ENCODE data around the gene EXOC5.
"Not testable (repeated sequence)": the region's sequence is repeated elsewhere in the genome, so short reads cannot be mapped to it uniquely, and the experiment has no call there.

Gene EXOC5

GRCh38 chr14:57268161-57269069 is at the start of gene EXOC5, which contains the start of gene AP5M1:
EXOC5 (minus strand) TSS chr14:57268905; CDS start chr14:57268648, 257 bp downstream.
AP5M1 (plus strand) TSS chr14:57268971; CDS start chr14:57269315, 344 bp downstream.
- peak; percentile 83 for DNase-seq (ENCODE audit: low read depth)

- DNase-seq (ENCODE audit: low read depth) = peak; percentile 38
Observed at GRCh38 chr14:57317248-57317833, 48.6 kb upstream of the EXOC5 start.

- no peak for DNase-seq (ENCODE audit: low read depth)
Observed at GRCh38 chr14:57314396-57315089, 45.8 kb upstream of the EXOC5 start.

GRCh38 chr14:57302883-57303282 is 34.2 kb upstream of the EXOC5 start:
- no peak for DNase-seq (ENCODE audit: low read depth)

GRCh38 chr14:57299511-57299910 is 30.8 kb upstream of the EXOC5 start:
- DNase-seq (ENCODE audit: low read depth) = no peak

- no peak for DNase-seq (ENCODE audit: low read depth)
Observed at GRCh38 chr14:57297852-57298251, 29.1 kb upstream of the EXOC5 start.

- no peak for DNase-seq (ENCODE audit: low read depth)
Observed at GRCh38 chr14:57295239-57295638, 26.5 kb upstream of the EXOC5 start.

GRCh38 chr14:57293866-57294837 is 25.4 kb upstream of the EXOC5 start:
- DNase-seq (ENCODE audit: low read depth) = no peak

GRCh38 chr14:57291692-57292647 is 23.3 kb upstream of the EXOC5 start:
- no peak for DNase-seq (ENCODE audit: low read depth)

GRCh38 chr14:57290751-57291150 is 22.0 kb upstream of the EXOC5 start:
- no peak for DNase-seq (ENCODE audit: low read depth)

GRCh38 chr14:57287745-57288144 is 19.0 kb upstream of the EXOC5 start:
- no peak for DNase-seq (ENCODE audit: low read depth)

GRCh38 chr14:57277062-57277461 is 8.4 kb upstream of the EXOC5 start:
- DNase-seq (ENCODE audit: low read depth) = no peak

- no peak for DNase-seq (ENCODE audit: low read depth)
Observed at GRCh38 chr14:57275023-57275664, 6.4 kb upstream of the EXOC5 start.

- DNase-seq (ENCODE audit: low read depth) = no peak
Observed at GRCh38 chr14:57274551-57274950, 5.8 kb upstream of the EXOC5 start.

GRCh38 chr14:57273236-57273635 is 4.5 kb upstream of the EXOC5 start:
- DNase-seq (ENCODE audit: low read depth) = no peak

- no peak for DNase-seq (ENCODE audit: low read depth)
Observed at GRCh38 chr14:57266065-57266464, 2.6 kb downstream of the EXOC5 start.

GRCh38 chr14:57262117-57262516 is 6.6 kb downstream of the EXOC5 start:
- no peak for DNase-seq (ENCODE audit: low read depth)

- DNase-seq (ENCODE audit: low read depth) = no peak
Observed at GRCh38 chr14:57261604-57262003, 7.1 kb downstream of the EXOC5 start.

GRCh38 chr14:57259672-57260071 is 9.0 kb downstream of the EXOC5 start:
- no peak for DNase-seq (ENCODE audit: low read depth)

- not testable (repeated sequence) for DNase-seq (ENCODE audit: low read depth)
Observed at GRCh38 chr14:57258221-57258620, 10.5 kb downstream of the EXOC5 start.
